ENCODE measurements around the gene CNTN1.

The CNTN1 gene

DNA sequence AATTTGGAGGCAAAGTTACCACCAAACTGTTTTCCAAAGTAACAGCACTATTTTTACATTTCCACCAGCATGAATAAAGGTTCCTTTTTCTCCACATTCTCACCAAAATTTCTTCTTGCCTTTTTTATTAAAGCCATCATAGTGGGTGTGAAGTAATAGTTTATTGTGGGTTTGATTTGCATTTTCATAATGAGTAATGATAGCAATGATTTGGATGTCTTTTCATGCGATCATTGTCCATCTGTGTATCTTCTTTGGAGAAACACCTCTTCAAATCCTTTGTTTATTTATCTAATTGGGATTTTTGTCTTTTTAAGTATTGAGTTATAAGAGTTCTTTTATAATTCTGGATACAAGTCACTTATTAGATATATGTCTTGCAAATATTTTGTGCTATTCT is 172.7 kb downstream of the CNTN1 start:
- DNase-seq: no peak

DNA sequence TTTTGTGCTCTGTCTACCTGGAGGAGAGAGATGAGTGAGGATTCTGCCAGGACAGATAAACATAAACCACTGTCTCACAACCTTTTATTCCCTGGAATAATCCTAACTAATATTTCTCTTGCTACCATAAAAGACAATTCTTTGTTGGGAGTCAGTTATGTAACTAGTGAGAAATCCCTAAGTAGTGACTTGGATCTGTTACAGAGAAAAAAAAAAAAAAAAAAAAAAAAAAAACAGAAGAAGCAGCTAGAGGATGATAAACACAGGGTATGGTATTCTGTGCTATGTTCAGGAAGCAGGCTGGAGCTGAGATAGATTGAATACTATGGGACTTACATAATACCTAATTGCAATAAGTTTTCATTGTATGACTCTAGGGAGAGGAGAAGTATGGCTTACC is 178.7 kb downstream of the CNTN1 start:
- DNase-seq: no peak

DNA sequence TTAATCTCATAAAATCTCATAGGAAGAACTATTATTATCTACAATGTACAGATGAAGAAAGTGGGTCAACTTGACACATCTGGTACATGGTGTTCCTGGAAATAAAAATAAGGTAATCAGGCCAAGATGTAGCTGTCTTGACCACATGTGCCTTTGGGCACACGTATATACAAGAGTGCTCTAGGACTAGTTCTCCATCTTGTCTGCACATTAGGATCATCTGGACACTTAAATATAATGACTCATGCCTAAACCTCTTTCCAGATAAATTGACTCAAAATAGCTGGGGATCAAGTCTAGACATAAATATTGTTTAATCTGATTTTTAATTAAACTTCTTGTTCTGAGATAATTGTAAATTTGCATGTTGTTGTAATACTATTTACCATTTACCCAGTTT is 182.6 kb downstream of the CNTN1 start:
- no peak for DNase-seq

DNA sequence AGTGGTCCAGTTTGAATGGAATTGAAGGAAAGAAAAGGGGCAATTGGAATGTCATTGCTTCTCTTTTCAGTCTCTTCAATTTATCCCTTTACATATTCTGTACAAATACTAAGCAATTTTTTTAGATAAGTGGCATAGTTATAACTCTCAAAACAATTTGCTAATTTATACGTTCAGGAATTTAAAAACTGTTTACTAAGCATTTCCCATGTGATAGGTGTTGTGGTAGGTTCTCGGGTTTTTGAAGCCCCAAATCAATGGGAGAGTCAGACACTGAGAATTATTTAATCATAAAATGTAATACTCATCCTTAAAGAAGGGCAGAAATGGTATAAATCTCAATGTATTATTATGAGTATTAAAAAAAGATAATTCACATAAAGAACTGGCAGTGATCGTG is 197.1 kb downstream of the CNTN1 start:
- no peak for DNase-seq

DNA sequence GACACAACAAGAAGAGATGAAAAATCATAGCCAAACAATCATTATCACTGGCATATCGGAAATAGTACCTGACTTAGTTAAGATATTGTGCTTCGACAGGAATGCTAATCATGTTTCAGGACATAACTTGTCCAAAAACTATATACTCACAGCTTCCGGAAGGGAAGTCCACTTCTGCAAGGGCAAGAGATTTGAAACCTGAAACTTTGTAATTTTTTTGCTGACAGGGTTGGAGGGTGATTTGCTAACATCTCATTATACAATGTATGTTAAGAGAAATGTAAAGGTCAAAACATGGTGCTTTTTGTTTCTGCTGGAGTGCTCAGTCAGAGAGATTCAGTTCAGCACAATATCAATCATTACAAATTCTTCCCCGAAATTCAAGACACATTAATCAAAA is 200.3 kb downstream of the CNTN1 start:
- DNase-seq: no peak

DNA sequence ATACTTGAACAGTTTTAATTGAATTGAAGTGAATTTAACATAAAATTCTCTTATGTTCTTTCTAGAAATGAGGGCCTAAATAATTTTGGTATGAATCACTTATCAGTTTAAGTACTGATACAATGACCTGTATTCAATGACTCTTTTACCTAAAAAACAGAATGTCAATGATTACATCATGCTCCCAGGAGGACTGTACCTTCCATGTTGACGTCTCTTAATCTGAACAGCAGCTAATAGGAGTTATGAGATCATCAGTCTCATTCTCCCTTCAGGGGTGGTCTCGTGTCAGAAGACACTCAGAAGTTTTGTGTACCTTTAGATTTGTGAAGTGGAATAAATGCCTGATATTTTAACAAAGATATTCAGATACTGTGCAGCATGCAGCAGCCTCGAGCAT is 206.3 kb downstream of the CNTN1 start:
- no peak for DNase-seq

DNA sequence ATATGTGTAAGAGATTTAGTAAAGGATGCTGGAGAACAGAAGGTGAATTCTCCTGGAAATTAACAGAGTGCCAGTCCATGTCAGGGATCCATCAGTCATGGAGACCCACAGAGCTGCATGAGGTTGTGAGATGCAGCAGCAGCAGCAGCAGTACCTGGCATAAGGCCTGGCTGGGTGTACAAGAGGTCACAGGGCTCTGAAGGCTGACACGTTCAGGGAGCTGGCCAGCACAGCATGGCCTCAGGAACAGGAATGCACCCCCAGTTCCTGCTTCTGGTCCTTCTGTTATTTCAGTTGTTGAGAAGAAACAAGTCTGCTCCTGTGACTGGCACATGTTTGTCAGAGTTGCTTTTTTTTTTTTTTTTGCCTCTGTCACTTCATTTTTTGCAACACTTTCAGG is 210.8 kb downstream of the CNTN1 start:
- no peak for DNase-seq

DNA sequence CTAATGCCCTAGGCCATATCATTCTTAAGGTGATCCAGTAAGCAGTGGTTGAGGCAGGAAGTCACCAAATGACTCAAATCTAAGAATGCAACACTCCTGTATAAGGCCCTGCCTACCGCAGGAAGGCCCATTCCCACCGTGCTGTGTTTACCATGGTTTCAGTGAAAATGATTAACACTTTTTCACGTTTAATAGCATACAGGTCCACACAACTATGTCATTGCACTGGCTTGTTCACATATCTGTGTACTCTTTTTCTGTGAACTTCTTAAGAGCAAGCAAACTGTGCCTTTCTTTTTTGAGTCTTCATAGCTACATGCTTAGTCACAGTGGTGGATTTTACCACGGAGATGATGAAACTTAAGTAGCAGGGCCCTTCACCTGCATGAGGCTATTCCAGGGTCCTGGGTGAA is 214.9 kb downstream of the CNTN1 start:
- peak in 1 of 3 experiments; percentile 23 for DNase-seq

DNA sequence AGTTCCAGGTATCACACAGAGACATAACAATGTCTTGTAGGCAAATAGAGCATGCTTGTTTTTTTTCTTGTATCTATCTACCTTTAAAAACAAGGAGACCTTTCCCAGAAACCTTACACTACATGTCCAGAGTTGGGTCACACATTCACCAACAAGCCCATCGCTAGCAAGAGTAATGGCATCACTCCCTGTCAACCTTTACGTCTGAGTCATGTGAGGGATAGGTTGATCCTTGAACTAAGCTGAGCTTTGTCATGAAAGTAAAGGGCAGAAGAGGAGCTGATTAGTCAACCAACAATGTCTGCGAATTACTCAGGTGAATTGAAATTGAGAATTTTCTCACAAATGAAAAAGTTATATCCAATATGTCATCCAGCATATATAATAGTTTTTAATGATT is 219.4 kb downstream of the CNTN1 start:
- no peak for DNase-seq

DNA sequence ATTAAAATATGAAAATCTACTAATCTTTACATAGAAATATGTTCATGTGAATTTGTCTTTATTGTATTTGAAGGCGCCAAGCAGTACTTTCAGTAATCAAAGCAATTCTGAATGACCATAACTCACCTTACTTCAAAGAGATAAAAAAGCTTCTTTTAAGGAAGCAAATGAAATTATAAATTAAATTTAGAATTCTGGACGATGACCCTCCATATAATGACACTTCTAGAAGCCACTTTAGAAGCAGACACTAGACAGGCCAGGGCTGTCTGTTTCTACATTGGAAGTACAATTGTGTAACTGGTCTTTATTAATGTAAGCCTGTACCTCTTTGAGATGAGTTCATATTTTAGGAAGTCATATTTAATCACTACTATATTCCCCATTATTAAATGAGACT is 222.9 kb downstream of the CNTN1 start:
- DNase-seq: no peak

DNA sequence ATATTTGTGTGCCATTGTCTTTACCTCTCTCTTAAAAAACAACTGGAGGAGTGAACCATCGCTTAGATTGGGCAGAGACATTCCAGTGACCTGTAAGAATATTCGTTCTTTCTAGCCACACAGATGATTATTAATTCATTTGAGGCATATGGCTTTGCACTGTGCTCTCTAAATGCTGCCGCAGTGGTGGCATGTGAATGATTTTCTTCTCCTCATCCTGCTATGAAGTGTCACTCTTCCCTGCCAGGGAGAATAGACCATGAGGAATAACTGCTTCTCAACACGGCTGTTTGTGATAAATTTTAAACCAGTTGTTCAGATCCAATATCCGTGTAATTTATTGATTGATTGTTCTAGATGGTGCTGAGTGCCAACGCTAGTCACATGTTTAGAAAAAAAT is 225.3 kb downstream of the CNTN1 start:
- no peak for DNase-seq

DNA sequence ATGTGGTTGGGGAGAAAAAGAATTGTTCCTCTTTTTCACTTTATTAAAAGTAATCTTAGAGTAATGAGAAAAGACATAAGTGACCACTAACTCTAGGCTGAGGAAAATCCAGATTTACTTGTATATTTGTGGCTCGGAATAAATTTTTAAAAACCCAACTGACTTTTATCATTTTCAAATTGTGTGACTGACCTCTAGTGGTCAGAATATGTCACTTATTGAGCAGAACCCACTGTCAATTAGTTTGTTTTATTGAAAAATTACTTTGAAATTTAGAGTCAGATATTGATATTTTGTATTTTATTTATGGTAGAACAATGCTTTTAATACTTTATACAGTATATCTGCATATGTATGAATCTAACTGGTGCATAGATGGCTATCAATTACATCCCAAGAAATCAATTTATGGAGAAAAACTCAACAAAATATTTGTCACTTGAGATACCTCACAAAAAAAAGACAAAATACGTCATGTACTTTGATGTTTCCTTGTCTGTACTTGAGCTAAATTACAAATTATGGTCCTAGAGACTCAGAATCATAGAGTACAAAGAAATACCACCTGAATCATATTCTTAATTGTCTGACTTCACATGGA is 229.4 kb downstream of the CNTN1 start:
- peak in 2 of 3 experiments; percentile 46 to 68 for DNase-seq

DNA sequence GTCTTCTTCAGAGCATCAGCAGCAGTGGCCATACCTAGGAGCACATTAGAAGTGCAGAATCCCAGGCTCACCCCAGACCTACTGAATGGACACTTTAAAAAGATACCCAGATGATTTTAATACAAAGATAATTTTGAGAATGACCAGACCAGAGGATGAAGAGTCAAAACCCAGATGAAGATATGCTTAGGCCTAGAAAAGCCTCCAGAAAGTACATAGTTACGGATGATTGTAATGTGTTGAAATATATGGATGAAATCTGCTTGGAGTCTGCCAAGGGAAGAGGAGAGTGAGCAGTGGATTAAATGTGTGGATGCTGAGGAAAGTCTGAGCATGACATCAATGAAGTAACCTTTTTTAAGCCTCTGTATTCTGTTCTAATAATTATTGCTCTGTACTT is 245.7 kb downstream of the CNTN1 start:
- DNase-seq: no peak

DNA sequence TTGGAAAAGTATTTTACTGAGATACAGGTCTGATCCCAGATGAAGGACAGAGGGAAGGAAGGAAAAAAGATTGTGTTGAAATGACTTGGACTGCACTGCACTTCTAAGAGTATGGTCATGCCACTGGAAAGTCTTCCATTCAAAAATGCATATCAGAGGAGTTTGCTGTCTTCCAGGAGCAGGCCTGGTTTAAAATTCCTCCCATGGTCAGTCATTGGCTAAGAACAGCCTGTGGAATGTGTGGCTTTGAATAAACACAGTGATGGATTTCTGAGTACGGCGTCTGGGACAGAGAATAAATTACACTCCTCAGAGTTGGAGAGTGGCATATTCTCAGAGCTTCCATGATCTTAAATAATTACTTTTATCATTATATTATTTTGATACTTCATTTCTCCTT is 250.1 kb downstream of the CNTN1 start:
- DNase-seq: no peak

DNA sequence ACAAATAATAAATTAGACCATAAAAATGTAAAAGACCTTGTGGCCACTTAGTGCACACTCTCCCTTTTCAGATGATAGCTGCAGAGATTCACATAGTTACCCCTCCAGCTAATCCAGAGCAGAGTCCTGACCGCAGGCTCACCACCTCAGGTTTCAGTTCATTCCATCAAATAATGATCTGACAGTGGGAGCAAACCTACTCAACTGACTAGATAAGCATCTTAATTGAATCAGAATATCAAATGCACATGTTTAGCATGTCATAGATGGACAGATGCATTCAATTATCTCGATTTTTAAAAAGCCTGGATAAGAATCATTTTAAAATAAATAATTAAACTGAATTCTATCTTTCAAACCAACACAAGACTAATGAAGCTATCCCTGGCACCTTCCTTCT is 253.5 kb downstream of the CNTN1 start:
- no peak for DNase-seq

DNA sequence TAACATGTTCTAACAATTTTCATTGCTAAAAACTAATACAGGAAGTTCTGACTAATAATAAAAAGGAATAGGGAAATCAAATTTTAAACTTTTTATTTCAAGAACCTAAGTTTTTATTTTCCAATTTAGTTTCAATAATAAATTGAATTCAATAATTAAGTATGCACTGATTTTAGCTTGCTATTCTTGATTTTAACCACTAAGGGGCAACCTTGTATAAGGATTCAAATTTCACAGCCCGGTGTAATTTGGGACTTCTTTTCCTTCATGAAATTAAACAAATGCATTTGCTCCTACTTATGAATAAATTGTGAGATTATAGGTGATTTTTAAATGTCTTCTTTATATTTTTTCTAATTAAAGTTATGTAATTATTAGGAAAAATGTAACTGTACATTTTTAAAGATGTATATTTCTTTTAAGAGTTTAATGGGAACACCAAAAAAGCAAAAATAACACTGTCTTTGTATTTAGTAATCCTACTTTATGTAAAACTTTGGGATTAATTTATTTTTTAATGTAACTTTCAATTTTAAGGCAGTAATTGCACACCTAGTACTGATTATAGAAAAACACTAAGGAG is 254.5 kb downstream of the CNTN1 start:
- DNase-seq: peak; percentile 4 to 77 (median 51)

DNA sequence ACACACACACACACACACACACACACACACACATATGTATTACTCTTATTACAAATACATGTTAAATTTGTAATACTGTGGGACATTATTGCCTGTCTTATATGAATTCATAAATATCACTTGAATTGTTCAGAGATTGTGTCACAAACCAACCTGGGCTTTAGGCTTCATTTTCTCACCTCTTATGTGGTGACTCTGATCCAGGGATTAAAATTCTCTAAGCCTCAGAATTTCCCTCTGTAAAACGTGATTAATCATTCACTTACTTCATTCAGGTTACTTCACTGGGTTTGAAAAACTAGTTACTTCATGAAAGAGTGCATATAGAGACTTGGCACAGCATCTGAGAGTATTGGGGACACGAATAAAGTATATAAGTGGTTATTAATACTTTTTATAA is 255.6 kb downstream of the CNTN1 start:
- DNase-seq: no peak

DNA sequence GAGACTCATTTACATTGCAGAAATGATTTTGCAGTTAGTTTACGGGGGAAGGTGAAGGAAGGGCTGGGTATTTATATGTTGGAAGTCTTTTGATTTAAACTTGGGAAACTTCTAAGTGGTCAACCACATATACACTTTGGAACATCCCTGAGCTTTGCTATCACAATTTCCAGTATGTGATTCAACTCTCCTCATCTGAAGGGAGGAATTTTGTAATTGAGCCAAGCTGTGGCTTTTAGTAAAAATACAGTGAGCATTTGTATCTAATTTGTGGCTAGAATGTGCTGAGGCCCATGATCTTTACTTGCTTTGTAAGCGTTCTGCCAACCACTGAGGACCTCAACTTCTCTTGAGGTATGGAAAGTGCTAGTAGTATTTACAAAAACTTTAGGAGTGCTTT is 260.8 kb downstream of the CNTN1 start:
- DNase-seq: no peak

DNA sequence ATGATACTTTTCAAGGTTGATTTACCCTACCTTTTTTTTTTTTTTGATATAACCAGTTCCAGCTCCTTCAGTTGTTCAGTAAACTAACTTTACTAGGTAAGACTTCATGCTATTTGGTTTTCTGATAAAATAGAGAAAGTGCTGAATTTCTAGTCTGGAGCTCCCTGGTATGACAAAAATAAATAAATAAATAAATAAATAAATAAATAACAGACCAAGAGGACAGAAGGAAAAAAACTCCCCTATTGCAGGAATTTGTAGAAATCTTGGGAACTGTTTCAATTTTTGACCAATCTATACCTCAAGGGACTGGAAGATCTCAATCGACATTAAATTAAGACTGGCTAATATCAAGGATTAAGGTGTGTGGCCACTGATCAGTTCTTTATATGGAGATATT is 265.2 kb downstream of the CNTN1 start:
- DNase-seq: no peak

DNA sequence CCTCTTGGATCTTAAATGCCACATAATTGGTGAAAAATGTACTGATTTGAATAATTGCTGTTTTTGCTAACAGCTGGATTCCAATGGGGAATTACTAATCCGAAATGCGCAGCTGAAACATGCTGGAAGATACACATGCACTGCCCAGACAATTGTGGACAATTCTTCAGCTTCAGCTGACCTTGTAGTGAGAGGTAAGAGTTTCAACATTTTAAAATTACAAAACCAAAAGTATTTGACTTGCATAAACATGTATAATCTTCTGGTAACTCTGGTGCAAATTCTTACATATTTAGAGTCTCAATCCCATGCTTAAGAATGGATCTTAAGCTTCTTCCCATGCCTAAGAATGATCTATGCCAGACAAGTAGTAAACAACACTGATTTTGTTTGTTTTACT is 266.8 kb downstream of the CNTN1 start:
- no peak for DNase-seq

DNA sequence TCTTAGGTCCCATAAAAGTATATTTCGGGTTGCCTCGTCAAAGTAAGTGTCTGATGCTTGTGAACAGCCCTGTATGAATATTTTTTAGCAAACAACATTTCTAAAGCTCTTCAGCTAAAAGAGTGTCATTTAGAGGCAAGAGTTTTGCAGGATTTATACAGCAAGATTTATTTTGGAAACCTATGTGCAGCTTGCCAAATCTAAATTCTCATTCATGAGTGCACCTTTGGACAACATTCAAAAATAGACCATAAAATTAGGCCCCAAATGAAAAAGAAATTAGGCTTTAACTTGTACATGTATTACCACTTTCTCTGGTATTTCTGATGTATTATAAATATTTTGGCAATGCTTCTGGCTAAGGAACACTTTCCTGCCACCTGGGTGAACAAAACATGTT is 271.5 kb downstream of the CNTN1 start:
- DNase-seq: no peak

DNA sequence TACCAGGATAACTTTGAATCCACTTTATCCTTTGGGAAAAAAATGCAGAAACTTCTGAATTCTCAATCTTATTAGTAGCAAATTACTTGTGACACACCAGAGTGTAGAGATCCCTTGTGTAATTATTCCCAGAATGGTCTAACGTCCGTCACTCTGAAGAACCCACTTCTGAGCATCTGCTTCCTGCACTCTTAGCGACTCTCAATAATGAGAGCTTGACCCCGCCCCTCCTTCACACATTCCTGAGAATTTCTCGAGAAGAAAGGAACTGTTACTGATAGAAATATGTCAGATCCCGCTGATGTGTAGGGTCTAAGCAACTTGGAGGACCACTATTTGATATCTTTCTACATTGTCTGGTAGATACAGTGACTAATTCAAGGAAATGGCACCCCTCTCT is 277.6 kb downstream of the CNTN1 start:
- DNase-seq: peak in 1 of 3 experiments; percentile 19

DNA sequence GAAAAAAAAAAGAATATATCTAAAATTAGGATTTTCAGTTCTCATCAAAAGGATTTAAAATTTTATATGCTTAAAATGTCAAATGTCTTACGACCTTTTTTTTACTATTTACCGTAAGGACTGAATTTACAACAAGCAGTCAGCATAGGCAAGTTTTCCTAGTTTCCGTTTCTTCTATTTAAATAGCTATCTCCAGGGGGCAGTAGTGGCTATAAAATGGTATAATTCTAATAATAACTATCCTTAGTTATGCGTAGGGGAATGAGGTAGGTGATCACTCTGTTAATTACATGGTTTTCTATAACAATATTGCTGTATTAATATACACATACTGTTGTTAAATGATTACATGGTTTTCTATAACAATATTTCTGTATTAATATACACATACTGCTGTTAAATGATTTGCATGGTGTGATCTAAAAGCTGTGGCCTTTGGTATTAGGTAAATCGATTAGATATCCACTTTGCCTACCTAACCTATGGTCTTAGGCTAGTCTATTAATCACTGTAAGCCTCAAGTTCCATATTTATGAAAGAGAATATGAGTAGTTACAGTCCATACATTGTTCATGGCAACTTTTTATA is 278.2 kb downstream of the CNTN1 start:
- DNase-seq: peak in 2 of 3 experiments; percentile 15 to 31

DNA sequence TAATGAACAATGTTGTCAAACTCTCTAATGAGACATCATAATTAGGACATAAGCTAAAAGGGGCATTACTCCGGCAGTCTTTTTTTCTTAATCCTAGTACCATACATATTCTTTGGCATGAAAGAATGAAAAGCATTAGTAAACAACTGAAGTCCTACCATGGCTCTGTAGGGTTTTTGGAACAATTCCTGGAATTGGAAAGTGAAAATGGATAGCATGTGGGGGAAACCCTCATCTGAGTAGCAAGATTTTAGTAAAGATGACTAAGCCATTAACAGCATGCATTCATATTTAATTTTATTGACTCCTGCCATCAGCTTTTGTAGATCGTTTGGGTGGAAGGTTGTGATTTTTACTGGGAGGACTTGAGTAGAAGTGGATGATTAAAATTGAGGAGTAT is 279.7 kb downstream of the CNTN1 start:
- DNase-seq: no peak

DNA sequence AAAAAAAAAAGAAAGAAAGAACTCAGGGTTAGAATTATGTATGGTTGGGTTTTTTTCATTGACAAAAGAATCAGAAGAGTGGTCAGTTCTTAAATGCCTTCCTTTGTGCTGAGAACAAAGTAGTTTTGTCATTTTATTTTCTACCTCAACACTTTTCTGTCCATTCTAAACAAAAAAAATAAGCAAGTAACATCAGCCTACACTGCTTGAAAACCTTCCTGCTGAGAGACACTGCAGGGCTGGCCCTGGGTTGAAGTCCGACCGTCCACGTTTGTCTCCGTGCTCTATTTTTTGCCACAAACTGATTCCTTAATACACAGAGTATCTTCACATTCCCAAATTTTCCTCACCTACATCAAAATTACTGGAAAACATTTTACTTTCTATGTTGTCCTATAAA is 284.3 kb downstream of the CNTN1 start:
- no peak for DNase-seq
